Esophagus muscularis mucosa (tissue), 4 donors: Measurements from ENCODE around the gene LARP4B. TPM values are rescaled to one million over a fixed set of nuclear protein-coding genes. Genes with fewer than 3 reads are reported as not detected.

Source experiments
- DNase-seq: peaks from one replicate; pipeline ENCODE4 v3.0.0-alpha.2; 2017; ENCODE audit errors: extremely low spot score
- H3K27ac ChIP-seq, 4 donors: fragments of 200-600 bp; sonication (generic); replicated peaks in 1 of 4; 1 replicate in 3 of 4; 2 replicates in 1 of 4; pipeline ENCODE4 v1.5.1; 2016 to 2019; ENCODE audit warnings: mild to moderate bottlenecking in 1 of 4
- H3K27me3 ChIP-seq, 4 donors: fragments of 200-600 bp; sonication (generic); one replicate each; pipeline versions ENCODE4 v1.5.1 to v1.6.0; 2016 to 2019
- H3K36me3 ChIP-seq, 4 donors: fragments of 200-600 bp; sonication (generic); one replicate each; pipeline ENCODE4 v1.5.1; 2016 to 2019
- H3K4me1 ChIP-seq, 4 donors: fragments of 200-600 bp; sonication (generic); one replicate each; pipeline ENCODE4 v1.5.1; 2016 to 2019
- H3K4me3 ChIP-seq, 4 donors: fragments of 200-600 bp; sonication (generic); 1 replicate in 2 of 4; 2 replicates in 2 of 4; pipeline ENCODE4 v1.5.1; 2016 to 2019; ENCODE audit warnings: mild to moderate bottlenecking in 4 of 4, moderate library complexity in 1 of 4
- H3K9me3 ChIP-seq, 4 donors: fragments of 200-600 bp; sonication (generic); 1 replicate in 3 of 4; 2 replicates in 1 of 4; pipeline ENCODE4 v1.5.1; 2016 to 2019
- EP300 ChIP-seq: sonication (generic); formaldehyde crosslinking; IDR thresholded peaks from one replicate; pipeline ENCODE4 v1.6.1; 2017; ENCODE audit warnings: antibody characterized with exemption
- POLR2A ChIP-seq: fragments of 450-650 bp; IDR thresholded peaks from one replicate; pipeline ENCODE4 v1.6.1; 2017; ENCODE audit warnings: antibody characterized with exemption, moderate library complexity, mild to moderate bottlenecking, low read depth
- POLR2AphosphoS5 ChIP-seq, 2 donors: sonication (generic); formaldehyde crosslinking; IDR thresholded peaks; one replicate each; pipeline ENCODE4 v1.6.1; 2017; ENCODE audit warnings: antibody characterized with exemption in 2 of 2
- WGBS: methylation state at CpG from one replicate; pipeline ENCODE4 v1.1.5; 2018; 5-methylcytosine and 5-hydroxymethylcytosine counted together
- intact Hi-C: fragments of 100-400 bp; cut with DNase I; formaldehyde crosslinking; loops from one replicate; pipeline ENCODE4 v1.15.1; 2023
- total RNA-seq, 4 donors: library from RNA; depleted of rRNA; stranded (reverse); fragments of >200 nt; gene quantifications; one replicate each; pipeline versions ENCODE4 v1.1.0 to v1.2.1, GENCODE V29; 2016
- TF ChIP-seq, protein P1 (sequence below), 3 experiments: fragments of 200-600 bp in 2 of 3; fragments of 450-650 bp in 1 of 3; sonication (generic) in 2 of 3; IDR thresholded peaks; one replicate each; pipeline ENCODE4 v1.5.1; 2017 to 2019; ENCODE audit warnings: antibody characterized with exemption in 3 of 3, mild to moderate bottlenecking in 2 of 3, moderate library complexity in 1 of 3

The LARP4B gene
- total RNA-seq, 4 donors from 2014 or later: 35.6 to 43.1 (median 38.2) TPM

- peaks cover 0 to 8% (median 4%) of the 10 kb centered on the region in 4 donors for H3K4me1 ChIP-seq
- DNase-seq: no peak
- no peaks in the 10 kb centered on the region for H3K36me3 ChIP-seq
- intact Hi-C loops: loop anchor here (5.0 kb wide), 1 partner anchor 282 kb away; no protein-coding TSS in a partner anchor
- H3K9me3 ChIP-seq: no peaks in the 10 kb centered on the region
- WGBS: 88% methylated on average over 7 of the region's 7 CpGs
- TF ChIP-seq, protein P1, sequence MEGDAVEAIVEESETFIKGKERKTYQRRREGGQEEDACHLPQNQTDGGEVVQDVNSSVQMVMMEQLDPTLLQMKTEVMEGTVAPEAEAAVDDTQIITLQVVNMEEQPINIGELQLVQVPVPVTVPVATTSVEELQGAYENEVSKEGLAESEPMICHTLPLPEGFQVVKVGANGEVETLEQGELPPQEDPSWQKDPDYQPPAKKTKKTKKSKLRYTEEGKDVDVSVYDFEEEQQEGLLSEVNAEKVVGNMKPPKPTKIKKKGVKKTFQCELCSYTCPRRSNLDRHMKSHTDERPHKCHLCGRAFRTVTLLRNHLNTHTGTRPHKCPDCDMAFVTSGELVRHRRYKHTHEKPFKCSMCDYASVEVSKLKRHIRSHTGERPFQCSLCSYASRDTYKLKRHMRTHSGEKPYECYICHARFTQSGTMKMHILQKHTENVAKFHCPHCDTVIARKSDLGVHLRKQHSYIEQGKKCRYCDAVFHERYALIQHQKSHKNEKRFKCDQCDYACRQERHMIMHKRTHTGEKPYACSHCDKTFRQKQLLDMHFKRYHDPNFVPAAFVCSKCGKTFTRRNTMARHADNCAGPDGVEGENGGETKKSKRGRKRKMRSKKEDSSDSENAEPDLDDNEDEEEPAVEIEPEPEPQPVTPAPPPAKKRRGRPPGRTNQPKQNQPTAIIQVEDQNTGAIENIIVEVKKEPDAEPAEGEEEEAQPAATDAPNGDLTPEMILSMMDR (IDR thresholded peaks at IDR 0.05): peak in 1 of 3 experiments; percentile 36
- TF ChIP-seq POLR2AphosphoS5 (IDR thresholded peaks at IDR 0.05) (no peak), EP300 (no peak)
- H3K4me3 ChIP-seq: no peak overlapping the region
- no peak overlapping the region for H3K27ac ChIP-seq
- no peaks in the 10 kb centered on the region for H3K27me3 ChIP-seq
Measured at GRCh38 chr10:794382-794956, 137.0 kb downstream of the LARP4B start.

DNA sequence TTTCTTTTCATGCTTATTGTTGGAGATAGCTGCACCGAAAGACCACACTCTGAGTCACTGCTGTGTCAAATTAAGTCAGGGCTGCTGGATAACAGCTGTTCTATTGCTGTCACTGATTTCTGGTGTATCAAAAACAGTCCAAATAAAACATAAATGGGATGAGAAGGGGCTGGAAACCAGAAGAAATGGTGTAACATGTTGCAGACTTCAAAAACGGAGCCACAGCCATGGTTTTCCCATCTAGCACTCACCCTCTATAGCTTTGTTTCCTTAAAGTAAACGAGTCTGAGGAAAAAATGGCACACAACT lies 138.8 kb downstream of the LARP4B start:
- H3K9me3 ChIP-seq: no peaks in the 10 kb centered on the region
- 69% methylated on average over 3 of the region's 3 CpGs for WGBS
- DNase-seq: no peak
- H3K4me1 ChIP-seq: peaks cover 7 to 23% (median 11%) of the 10 kb centered on the region in 4 donors
- TF ChIP-seq EP300: no peak
- no peak for TF ChIP-seq POLR2AphosphoS5 (IDR thresholded peaks at IDR 0.05)
- TF ChIP-seq, protein P1 (IDR thresholded peaks at IDR 0.05): no peak
- H3K36me3 ChIP-seq: no peaks in the 10 kb centered on the region
- H3K4me3 ChIP-seq: no peak overlapping the region
- H3K27me3 ChIP-seq: no peaks in the 10 kb centered on the region
- no peak overlapping the region for H3K27ac ChIP-seq
- intact Hi-C loops: loop anchor here (5.0 kb wide), 1 partner anchor 280 kb away; no protein-coding TSS in a partner anchor

GRCh38 chr10:792083-792791 lies 139.3 kb downstream of the LARP4B start:
- H3K36me3 ChIP-seq: no peaks in the 10 kb centered on the region
- no peak for DNase-seq
- no peak overlapping the region for H3K4me3 ChIP-seq
- 93% methylated on average over 13 of the region's 16 CpGs for WGBS
- H3K9me3 ChIP-seq: no peaks in the 10 kb centered on the region
- H3K27me3 ChIP-seq: no peaks in the 10 kb centered on the region
- TF ChIP-seq, protein P1 (IDR thresholded peaks at IDR 0.05): no peak
- no peak for TF ChIP-seq EP300
- no peak for TF ChIP-seq POLR2A
- TF ChIP-seq POLR2AphosphoS5 (IDR thresholded peaks at IDR 0.05): no peak
- peaks cover 7 to 23% (median 11%) of the 10 kb centered on the region in 4 donors for H3K4me1 ChIP-seq
- intact Hi-C loops: loop anchor here (5.0 kb wide), 1 partner anchor 280 kb away; no protein-coding TSS in a partner anchor
- no peak overlapping the region for H3K27ac ChIP-seq

DNA sequence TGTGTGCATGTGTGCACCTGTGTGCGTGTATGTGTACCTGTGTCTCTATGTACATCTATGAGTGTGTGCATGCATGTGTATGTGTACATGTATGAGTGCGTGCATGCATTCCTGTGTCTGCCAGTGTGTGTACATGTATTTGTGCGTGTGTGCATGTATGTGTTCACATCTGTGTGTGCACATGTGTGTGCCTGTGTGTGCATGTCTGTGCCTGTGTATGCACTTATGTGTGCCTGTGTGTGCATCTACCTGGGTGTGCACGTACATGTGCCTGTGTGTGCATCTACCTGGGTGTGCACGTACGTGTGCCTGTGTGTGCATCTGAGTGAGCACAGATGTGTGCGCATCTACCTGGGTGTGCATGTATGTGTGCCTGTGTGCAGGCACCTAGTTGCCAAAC lies 139.9 kb downstream of the LARP4B start:
- Histone ChIP-seq H3K27me3 (no peaks in the 10 kb centered on the region), H3K27ac (no peak overlapping the region), H3K4me3 (no peak overlapping the region), H3K9me3 (no peaks in the 10 kb centered on the region), H3K36me3 (no peaks in the 10 kb centered on the region), H3K4me1 (peaks cover 7 to 23% (median 11%) of the 10 kb centered on the region in 4 donors)
- intact Hi-C loops: loop anchor here (5.0 kb wide), 1 partner anchor 279 kb away; no protein-coding TSS in a partner anchor
- 93% methylated on average over 7 of the region's 7 CpGs for WGBS
- TF ChIP-seq EP300: no peak
- TF ChIP-seq, protein P1 (IDR thresholded peaks at IDR 0.05): no peak
- TF ChIP-seq POLR2A: no peak
- TF ChIP-seq POLR2AphosphoS5 (IDR thresholded peaks at IDR 0.05): no peak
- DNase-seq: no peak
